Measurements from ENCODE around the gene MPZL1. TPM values are rescaled to one million over a fixed set of nuclear protein-coding genes. Genes with fewer than 3 reads are reported as not detected.

The MPZL1 gene
- total RNA-seq, 4 donors from 2014 or later = 32.9 to 79.5 (median 58.2) TPM

DNA sequence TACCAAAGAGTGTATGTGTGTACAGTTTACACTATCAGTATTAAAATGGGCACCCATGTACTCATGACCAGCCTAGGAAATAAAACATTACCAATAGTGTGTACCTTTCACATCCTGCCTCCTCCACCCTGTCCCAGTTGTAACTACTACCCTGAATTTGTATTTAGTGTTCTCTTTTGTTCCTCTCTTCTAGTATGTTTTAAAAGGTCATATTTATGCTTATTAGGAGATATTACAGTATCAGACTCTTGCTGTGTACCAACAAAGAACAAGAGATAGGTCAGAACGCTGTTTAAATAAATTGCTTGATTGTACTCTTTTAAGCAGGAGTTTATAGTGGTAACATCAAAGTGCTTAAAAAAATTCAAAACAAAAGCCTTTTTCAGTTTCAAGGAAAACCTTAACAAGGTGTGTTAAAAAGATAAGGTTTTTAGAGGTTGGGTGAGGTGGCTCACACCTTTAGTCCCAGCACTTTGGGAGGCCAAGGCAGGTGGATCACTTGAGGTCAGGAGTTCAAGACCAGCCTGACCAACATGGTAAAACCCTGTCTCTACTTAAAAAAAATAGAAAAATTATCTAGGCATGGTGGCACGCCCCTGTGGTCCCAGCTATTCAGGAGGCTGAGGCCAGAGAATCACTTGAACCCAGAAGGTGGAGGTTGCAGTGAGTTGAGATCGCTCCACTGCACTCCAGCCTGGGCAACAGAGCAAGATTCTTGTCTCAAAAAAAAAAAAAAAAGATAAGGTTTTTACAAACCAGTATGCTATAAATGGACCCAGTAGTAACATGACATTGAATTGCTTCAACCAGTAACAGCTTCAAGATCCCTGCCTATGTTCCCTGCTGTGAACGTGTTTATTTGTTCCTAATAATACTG is 35.9 kb downstream of the MPZL1 start:
- Histone ChIP-seq H3K4me3 (no peak overlapping the region), H3K9me3 (no peaks in the 10 kb centered on the region), H3K27ac (peak overlapping the region; percentile 58 to 76 (median 63)), H3K27me3 (no peaks in the 10 kb centered on the region), H3K36me3 (no peaks in the 10 kb centered on the region), H3K4me1 (peaks cover 22 to 66% (median 37%) of the 10 kb centered on the region in 4 donors)
- no peak for DNase-seq
- intact Hi-C loops (cut with DNase I; ENCODE audit: low total_unique reads) = no loop called here
- TF ChIP-seq EP300 (IDR thresholded peaks at IDR 0.05; ENCODE audit: low read depth) (no peak), POLR2A (IDR thresholded peaks at IDR 0.05) (no peak)
- in situ Hi-C loops (cut with MboI; ENCODE audit: low pct_ligation_motif_present in 1 of 4, low pct_unique_long_range_greater_than_20kb in 1 of 4, low sequenced_read_pairs in 3 of 4) = no loop called here
- 83 to 90% methylated on average over 4 of the region's 4 CpGs for WGBS, 2 donors (ENCODE audit: low coverage in 1 of 2)

DNA sequence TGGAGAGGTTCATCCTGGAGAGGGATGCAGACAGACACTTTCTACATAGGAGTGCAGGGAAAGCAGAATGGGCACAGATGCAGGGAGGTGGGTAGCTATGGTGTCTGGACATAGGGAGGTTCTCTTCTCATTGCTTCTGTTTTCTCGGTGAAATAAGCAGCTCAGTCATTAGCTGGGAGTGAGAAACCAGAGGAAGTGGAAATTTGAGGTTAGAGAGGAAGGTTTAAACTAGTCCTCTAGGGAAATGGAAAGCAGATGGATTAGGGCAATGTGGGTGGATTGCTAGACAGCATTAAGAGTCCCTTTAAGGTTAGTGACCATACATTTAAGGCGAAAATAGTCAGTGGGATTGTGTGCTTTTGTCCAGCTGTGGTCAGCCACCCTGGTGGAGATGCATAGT is 39.6 kb downstream of the MPZL1 start:
- Histone ChIP-seq H3K9me3 (no peaks in the 10 kb centered on the region), H3K27ac (no peak overlapping the region), H3K27me3 (no peaks in the 10 kb centered on the region), H3K36me3 (no peaks in the 10 kb centered on the region), H3K4me3 (no peak overlapping the region), H3K4me1 (peaks cover 11 to 38% (median 21%) of the 10 kb centered on the region in 4 donors)
- 46 to 70% methylated on average over 2 of the region's 2 CpGs for WGBS, 2 donors (ENCODE audit: low coverage in 1 of 2)
- in situ Hi-C loops (cut with MboI; ENCODE audit: low pct_ligation_motif_present in 1 of 4, low pct_unique_long_range_greater_than_20kb in 1 of 4, low sequenced_read_pairs in 3 of 4) = no loop called here
- intact Hi-C loops (cut with DNase I; ENCODE audit: low total_unique reads) = no loop called here
- DNase-seq = no peak
- no peak for TF ChIP-seq POLR2A (IDR thresholded peaks at IDR 0.05)
- TF ChIP-seq POLR2AphosphoS5 (IDR thresholded peaks at IDR 0.05) = no peak
- no peak for TF ChIP-seq EP300 (IDR thresholded peaks at IDR 0.05; ENCODE audit: low read depth)
- TF ChIP-seq, protein P1, sequence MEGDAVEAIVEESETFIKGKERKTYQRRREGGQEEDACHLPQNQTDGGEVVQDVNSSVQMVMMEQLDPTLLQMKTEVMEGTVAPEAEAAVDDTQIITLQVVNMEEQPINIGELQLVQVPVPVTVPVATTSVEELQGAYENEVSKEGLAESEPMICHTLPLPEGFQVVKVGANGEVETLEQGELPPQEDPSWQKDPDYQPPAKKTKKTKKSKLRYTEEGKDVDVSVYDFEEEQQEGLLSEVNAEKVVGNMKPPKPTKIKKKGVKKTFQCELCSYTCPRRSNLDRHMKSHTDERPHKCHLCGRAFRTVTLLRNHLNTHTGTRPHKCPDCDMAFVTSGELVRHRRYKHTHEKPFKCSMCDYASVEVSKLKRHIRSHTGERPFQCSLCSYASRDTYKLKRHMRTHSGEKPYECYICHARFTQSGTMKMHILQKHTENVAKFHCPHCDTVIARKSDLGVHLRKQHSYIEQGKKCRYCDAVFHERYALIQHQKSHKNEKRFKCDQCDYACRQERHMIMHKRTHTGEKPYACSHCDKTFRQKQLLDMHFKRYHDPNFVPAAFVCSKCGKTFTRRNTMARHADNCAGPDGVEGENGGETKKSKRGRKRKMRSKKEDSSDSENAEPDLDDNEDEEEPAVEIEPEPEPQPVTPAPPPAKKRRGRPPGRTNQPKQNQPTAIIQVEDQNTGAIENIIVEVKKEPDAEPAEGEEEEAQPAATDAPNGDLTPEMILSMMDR (IDR thresholded peaks at IDR 0.05) = no peak

DNA sequence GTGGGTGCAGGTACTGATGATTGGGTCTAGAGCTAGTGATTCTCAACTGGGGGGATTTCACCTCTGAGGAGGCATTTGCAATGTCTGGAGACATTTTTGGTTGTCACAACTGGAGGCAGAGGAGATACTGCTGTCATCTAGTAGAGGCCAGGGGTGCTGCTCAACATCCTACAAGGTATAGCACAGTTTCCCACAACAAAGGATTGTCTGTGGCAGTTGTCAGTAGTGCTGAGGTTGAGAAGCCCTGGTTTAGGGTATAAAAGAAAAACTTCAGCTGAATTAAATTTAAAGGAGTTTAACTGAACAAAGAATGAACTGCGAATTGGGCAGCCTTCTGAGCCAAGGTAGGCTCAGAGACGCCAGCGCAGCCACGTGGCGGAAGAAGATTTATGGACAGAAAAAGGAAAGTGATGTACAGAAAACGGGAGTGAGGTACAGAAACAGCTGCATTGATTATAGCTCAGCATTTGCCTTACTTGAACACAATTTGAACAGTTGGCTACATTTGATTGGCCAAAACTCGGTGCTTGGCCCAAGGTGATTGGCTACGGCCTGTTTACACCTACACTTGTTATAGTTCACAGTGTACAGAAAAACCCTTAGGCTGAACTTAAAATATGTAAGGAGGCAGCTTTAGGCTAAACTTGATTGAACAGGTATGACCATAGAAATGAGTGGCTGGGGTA is 40.4 kb downstream of the MPZL1 start:
- WGBS, 2 donors (ENCODE audit: low coverage in 1 of 2) = 87 to 94% methylated on average over 4 to 8 of the region's 8 CpGs
- no peaks in the 10 kb centered on the region for H3K36me3 ChIP-seq
- DNase-seq = no peak
- H3K4me3 ChIP-seq = no peak overlapping the region
- H3K27ac ChIP-seq = no peak overlapping the region
- no peaks in the 10 kb centered on the region for H3K9me3 ChIP-seq
- TF ChIP-seq, protein P1 (IDR thresholded peaks at IDR 0.05) = no peak
- TF ChIP-seq EP300 (IDR thresholded peaks at IDR 0.05; ENCODE audit: low read depth) (no peak), POLR2A (IDR thresholded peaks at IDR 0.05) (no peak), POLR2AphosphoS5 (IDR thresholded peaks at IDR 0.05) (no peak)
- peaks cover 4 to 30% (median 13%) of the 10 kb centered on the region in 4 donors for H3K4me1 ChIP-seq
- no peaks in the 10 kb centered on the region for H3K27me3 ChIP-seq
- in situ Hi-C loops (cut with MboI; ENCODE audit: low pct_ligation_motif_present in 1 of 4, low pct_unique_long_range_greater_than_20kb in 1 of 4, low sequenced_read_pairs in 3 of 4) (no loop called here), intact Hi-C loops (cut with DNase I; ENCODE audit: low total_unique reads) (no loop called here)

DNA sequence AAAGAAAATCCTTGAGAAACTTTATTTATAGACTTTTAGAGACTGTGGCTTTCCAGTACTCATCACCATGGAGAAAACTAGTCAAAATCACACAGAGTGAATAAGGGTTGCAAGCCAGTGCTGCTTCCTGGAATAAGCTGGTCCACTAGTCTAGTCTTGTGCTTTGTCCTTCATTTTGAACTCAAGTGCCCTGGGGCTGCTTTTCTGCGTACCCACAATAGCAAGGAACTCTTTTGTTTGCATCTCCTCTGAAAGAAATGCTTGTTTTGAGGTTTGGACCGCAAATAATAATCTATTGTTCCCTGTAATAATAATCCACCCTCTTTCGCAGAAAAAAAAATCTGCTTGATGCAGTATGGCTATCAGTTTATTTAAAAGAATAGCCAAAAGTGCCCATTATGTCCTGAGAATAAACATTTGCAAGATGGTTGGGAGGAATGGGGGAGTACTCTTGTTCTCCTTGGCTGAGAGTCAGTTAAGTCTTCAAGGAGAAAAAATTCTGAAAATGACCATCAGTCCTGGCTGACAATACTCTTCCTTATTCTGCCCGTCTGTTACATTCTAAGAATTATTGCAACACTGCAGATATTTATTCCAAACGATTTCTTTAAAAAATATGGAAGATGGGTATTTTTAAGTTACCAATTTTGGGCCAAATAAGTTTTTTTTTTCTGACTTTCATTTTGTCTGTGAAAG is 41.9 kb downstream of the MPZL1 start:
- peaks cover 0 to 15% (median 2%) of the 10 kb centered on the region in 4 donors for H3K4me1 ChIP-seq
- H3K9me3 ChIP-seq = no peaks in the 10 kb centered on the region
- in situ Hi-C loops (cut with MboI; ENCODE audit: low pct_ligation_motif_present in 1 of 4, low pct_unique_long_range_greater_than_20kb in 1 of 4, low sequenced_read_pairs in 3 of 4) (no loop called here), intact Hi-C loops (cut with DNase I; ENCODE audit: low total_unique reads) (no loop called here)
- H3K27me3 ChIP-seq = no peaks in the 10 kb centered on the region
- no peak overlapping the region for H3K4me3 ChIP-seq
- DNase-seq = no peak
- H3K36me3 ChIP-seq = peaks cover 0 to 3% (median 0%) of the 10 kb centered on the region in 4 donors
- TF ChIP-seq, protein P1 (IDR thresholded peaks at IDR 0.05) = no peak
- TF ChIP-seq EP300 (IDR thresholded peaks at IDR 0.05; ENCODE audit: low read depth) = no peak
- H3K27ac ChIP-seq = no peak overlapping the region
- WGBS, 2 donors (ENCODE audit: low coverage in 1 of 2) = 58 to 75% methylated on average over 3 to 5 of the region's 5 CpGs
